CD14-positive monocyte (primary cell): Measurements from ENCODE around the gene DRC3. TPM values are rescaled to one million over a fixed set of nuclear protein-coding genes. Genes with fewer than 3 reads are reported as not detected.

ENCODE experiments used
- DNase-seq, 3 donors: peaks; one replicate each; pipeline ENCODE4 v3.0.0-alpha.2; 2011 to 2022
- H2AFZ ChIP-seq: 2 replicates; pipeline ENCODE4 v1.6.0; 2012; ENCODE audit warnings: mild to moderate bottlenecking, low read depth, low read length, inconsistent platforms; ENCODE audit not compliant: insufficient read depth, poor library complexity, severe bottlenecking
- H3K27ac ChIP-seq, 2 donors: 1 replicate in 1 of 2; 2 replicates in 1 of 2; pipeline ENCODE4 v1.5.1; 2012 to 2013; ENCODE audit warnings: low read length in 2 of 2, control low read depth in 1 of 2, inconsistent platforms in 1 of 2, low read depth in 1 of 2, mild to moderate bottlenecking in 1 of 2
- H3K27me3 ChIP-seq, 2 donors: one replicate each; pipeline versions ENCODE4 v1.6.0 to v1.6.1; 2011 to 2013; ENCODE audit warnings: low read length in 2 of 2; ENCODE audit not compliant: control insufficient read depth in 2 of 2, insufficient read depth in 2 of 2
- H3K36me3 ChIP-seq, 2 donors: replicated peaks in 1 of 2; 1 replicate in 1 of 2; 2 replicates in 1 of 2; pipeline versions ENCODE4 v1.5.1 to v1.6.1; 2012 to 2013; ENCODE audit warnings: low read length in 2 of 2, control low read depth in 1 of 2, inconsistent platforms in 1 of 2, mild to moderate bottlenecking in 1 of 2; ENCODE audit not compliant: insufficient read depth in 2 of 2, control insufficient read depth in 1 of 2
- H3K4me1 ChIP-seq, 2 donors: 1 replicate in 1 of 2; 2 replicates in 1 of 2; pipeline versions ENCODE4 v1.5.1 to v1.6.1; 2012 to 2013; ENCODE audit warnings: low read length in 2 of 2, control low read depth in 1 of 2, inconsistent platforms in 1 of 2, mild to moderate bottlenecking in 1 of 2, moderate library complexity in 1 of 2; ENCODE audit not compliant: insufficient read depth in 2 of 2, control insufficient read depth in 1 of 2
- H3K4me2 ChIP-seq: replicated peaks from 2 replicates; pipeline ENCODE3; 2012; ENCODE audit warnings: low read length, moderate library complexity, mild to moderate bottlenecking; ENCODE audit not compliant: poor library complexity, severe bottlenecking; ENCODE audit errors: extremely low read depth
- H3K4me3 ChIP-seq, 3 experiments: fragments of 200-600 bp in 1 of 3; sonication (generic) in 1 of 3; replicated peaks in 1 of 3; 1 replicate in 2 of 3; 2 replicates in 1 of 3; pipeline ENCODE4 v1.5.1; 2011 to 2013; ENCODE audit warnings: low read length in 3 of 3, mild to moderate bottlenecking in 3 of 3, control low read depth in 2 of 3, low read depth in 2 of 3, inconsistent platforms in 1 of 3, moderate library complexity in 1 of 3
- H3K79me2 ChIP-seq: 2 replicates; pipeline ENCODE4 v1.6.0; 2012; ENCODE audit warnings: mild to moderate bottlenecking, control low read depth, inconsistent platforms, low read length, moderate library complexity; ENCODE audit not compliant: insufficient read depth
- H3K9ac ChIP-seq: 2 replicates; pipeline ENCODE4 v1.6.0; 2017; ENCODE audit warnings: low read length, mild to moderate bottlenecking; ENCODE audit not compliant: insufficient read depth, poor library complexity, severe bottlenecking
- H3K9me3 ChIP-seq, 2 donors: replicated peaks in 1 of 2; 1 replicate in 1 of 2; 2 replicates in 1 of 2; pipeline versions ENCODE4 v1.5.1 to v1.6.1; 2012 to 2013; ENCODE audit warnings: low read length in 2 of 2, control low read depth in 1 of 2; ENCODE audit not compliant: control insufficient read depth in 1 of 2, insufficient read depth in 1 of 2
- H4K20me1 ChIP-seq: 2 replicates; pipeline ENCODE4 v1.6.0; 2012; ENCODE audit warnings: mild to moderate bottlenecking, low read length, control low read depth, moderate library complexity; ENCODE audit not compliant: insufficient read depth
- H3K27ac Mint-ChIP-seq, 7 donors: one replicate each; pipeline ENCODE4 v1.8.0; 2020; ENCODE audit warnings: mild to moderate bottlenecking in 7 of 7, mixed read lengths in 7 of 7, moderate library complexity in 6 of 7, inconsistent platforms in 2 of 7
- H3K27me3 Mint-ChIP-seq, 3 donors: one replicate each; pipeline ENCODE4 v1.8.0; 2021 to 2022; ENCODE audit warnings: low read depth in 3 of 3, mild to moderate bottlenecking in 3 of 3, mixed read lengths in 3 of 3, moderate library complexity in 3 of 3, inconsistent platforms in 1 of 3
- H3K36me3 Mint-ChIP-seq, 2 donors: one replicate each; pipeline ENCODE4 v1.8.0; 2020; ENCODE audit warnings: mixed read lengths in 2 of 2, inconsistent platforms in 1 of 2, mild to moderate bottlenecking in 1 of 2
- H3K4me1 Mint-ChIP-seq: one replicate; pipeline ENCODE4 v1.8.0; 2020; ENCODE audit warnings: mild to moderate bottlenecking, mixed read lengths
- H3K4me3 Mint-ChIP-seq, 2 donors: one replicate each; pipeline ENCODE4 v1.8.0; 2020; ENCODE audit warnings: mild to moderate bottlenecking in 2 of 2, mixed read lengths in 2 of 2, moderate library complexity in 1 of 2
- H3K9me3 Mint-ChIP-seq, 7 donors: one replicate each; pipeline ENCODE4 v1.8.0; 2020 to 2022; ENCODE audit warnings: mixed read lengths in 7 of 7, mild to moderate bottlenecking in 6 of 7, moderate library complexity in 6 of 7, inconsistent platforms in 2 of 7
- WGBS: methylation state at CpG from one replicate; pipeline ENCODE4 v1.1.5; 2013; ENCODE audit warnings: missing lambda C conversion rate; ENCODE audit not compliant: insufficient coverage; 5-methylcytosine and 5-hydroxymethylcytosine counted together
- intact Hi-C, 2 donors: fragments of 100-400 bp; cut with micrococcal nuclease; formaldehyde crosslinking; loops; one replicate each; pipeline versions ENCODE4 v1.15.0 to v1.15.1; 2023
- polyA plus RNA-seq, 3 donors: library from polyadenylated mRNA; depleted of rRNA in 1 of 3; unstranded in 2 of 3; stranded (reverse) in 1 of 3; fragments of 300-500 nt in 2 of 3; fragments of >200 nt in 1 of 3; fragmentation: Illumina TruSeq in 2 of 3; gene quantifications; 1 replicate in 2 of 3; 2 replicates in 1 of 3; pipeline ENCODE4 v1.2.3, GENCODE V29; 2012 to 2021
- TF ChIP-seq, protein P1 (sequence below): fragments of 200-600 bp; IDR thresholded peaks from one replicate; pipeline ENCODE4 v1.8.0; 2022; ENCODE audit warnings: antibody characterized with exemption, mild to moderate bottlenecking

DRC3 gene
- polyA plus RNA-seq, 3 donors = 0.23 to 0.58 (median 0.39) TPM

DNA sequence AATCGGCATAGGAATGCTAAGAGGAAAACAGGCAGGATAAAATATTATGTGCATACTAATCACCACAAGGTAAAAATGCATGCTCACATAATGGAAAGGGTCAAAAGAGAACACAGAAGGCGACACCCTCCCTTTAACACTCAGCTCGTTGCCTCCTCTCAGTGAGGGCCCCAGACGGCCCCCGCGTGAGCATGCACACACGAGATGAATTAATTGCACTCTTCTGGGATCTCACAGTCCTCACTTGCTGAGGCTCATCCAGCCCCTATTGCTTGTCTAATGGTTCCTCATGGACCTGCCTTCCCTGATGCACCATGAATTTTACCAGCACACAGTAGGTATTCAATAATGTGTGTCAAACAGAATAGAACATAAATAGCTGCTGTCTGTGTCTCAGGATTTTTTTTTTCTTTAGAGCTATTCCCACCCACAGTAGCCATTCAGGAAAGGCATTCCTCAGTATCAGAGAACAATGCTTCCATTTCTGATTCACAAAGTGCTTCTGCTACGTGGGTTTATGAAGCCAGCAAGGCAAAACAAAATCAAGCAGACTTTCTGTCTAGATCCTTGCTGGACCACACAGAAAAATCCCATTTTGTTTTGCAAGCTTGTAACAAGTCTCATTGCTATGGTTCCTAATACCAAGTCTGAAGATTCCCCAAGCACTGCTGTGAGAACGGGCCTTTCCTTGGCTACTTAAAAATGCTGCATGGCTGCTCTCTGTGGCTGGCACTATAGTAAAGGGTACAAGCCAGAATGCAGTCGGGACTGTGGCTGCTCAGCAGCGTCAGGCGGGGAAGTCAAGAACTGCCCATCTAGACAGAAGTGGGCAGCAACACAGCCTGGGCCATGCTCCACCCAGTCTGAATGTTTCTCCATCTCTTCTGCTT is 44.0 kb upstream of the DRC3 start:
- no peak overlapping the region for H3K4me2 ChIP-seq
- H3K9me3 ChIP-seq = peaks cover 0 to 10% of the 10 kb centered on the region in 2 donors
- peaks cover 0 to 2% (median 0%) of the 10 kb centered on the region in 3 donors for H3K27me3 Mint-ChIP-seq
- WGBS = 90% methylated on average over 11 of the region's 12 CpGs
- H3K27ac Mint-ChIP-seq = no peak overlapping the region
- peaks cover 0 to 12% of the 10 kb centered on the region in 2 donors for H3K36me3 ChIP-seq
- peaks cover 12% of the 10 kb centered on the region for H3K4me1 Mint-ChIP-seq
- H4K20me1 ChIP-seq = peaks cover 21% of the 10 kb centered on the region
- peaks cover 3 to 10% of the 10 kb centered on the region in 2 donors for H3K4me1 ChIP-seq
- H2AFZ ChIP-seq = no peak overlapping the region
- no peak overlapping the region for H3K9ac ChIP-seq
- no peak for DNase-seq
- H3K9me3 Mint-ChIP-seq = peaks cover 0 to 11% (median 7%) of the 10 kb centered on the region in 7 donors
- TF ChIP-seq, protein P1, sequence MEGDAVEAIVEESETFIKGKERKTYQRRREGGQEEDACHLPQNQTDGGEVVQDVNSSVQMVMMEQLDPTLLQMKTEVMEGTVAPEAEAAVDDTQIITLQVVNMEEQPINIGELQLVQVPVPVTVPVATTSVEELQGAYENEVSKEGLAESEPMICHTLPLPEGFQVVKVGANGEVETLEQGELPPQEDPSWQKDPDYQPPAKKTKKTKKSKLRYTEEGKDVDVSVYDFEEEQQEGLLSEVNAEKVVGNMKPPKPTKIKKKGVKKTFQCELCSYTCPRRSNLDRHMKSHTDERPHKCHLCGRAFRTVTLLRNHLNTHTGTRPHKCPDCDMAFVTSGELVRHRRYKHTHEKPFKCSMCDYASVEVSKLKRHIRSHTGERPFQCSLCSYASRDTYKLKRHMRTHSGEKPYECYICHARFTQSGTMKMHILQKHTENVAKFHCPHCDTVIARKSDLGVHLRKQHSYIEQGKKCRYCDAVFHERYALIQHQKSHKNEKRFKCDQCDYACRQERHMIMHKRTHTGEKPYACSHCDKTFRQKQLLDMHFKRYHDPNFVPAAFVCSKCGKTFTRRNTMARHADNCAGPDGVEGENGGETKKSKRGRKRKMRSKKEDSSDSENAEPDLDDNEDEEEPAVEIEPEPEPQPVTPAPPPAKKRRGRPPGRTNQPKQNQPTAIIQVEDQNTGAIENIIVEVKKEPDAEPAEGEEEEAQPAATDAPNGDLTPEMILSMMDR = no peak
- H3K27ac ChIP-seq = no peak overlapping the region
- peaks cover 7 to 15% of the 10 kb centered on the region in 2 donors for H3K36me3 Mint-ChIP-seq
- peaks cover 54% of the 10 kb centered on the region for H3K79me2 ChIP-seq
- H3K4me3 Mint-ChIP-seq = no peak overlapping the region
- intact Hi-C loops = no loop called here
- H3K27me3 ChIP-seq = no peaks in the 10 kb centered on the region
- no peak overlapping the region for H3K4me3 ChIP-seq

DNA sequence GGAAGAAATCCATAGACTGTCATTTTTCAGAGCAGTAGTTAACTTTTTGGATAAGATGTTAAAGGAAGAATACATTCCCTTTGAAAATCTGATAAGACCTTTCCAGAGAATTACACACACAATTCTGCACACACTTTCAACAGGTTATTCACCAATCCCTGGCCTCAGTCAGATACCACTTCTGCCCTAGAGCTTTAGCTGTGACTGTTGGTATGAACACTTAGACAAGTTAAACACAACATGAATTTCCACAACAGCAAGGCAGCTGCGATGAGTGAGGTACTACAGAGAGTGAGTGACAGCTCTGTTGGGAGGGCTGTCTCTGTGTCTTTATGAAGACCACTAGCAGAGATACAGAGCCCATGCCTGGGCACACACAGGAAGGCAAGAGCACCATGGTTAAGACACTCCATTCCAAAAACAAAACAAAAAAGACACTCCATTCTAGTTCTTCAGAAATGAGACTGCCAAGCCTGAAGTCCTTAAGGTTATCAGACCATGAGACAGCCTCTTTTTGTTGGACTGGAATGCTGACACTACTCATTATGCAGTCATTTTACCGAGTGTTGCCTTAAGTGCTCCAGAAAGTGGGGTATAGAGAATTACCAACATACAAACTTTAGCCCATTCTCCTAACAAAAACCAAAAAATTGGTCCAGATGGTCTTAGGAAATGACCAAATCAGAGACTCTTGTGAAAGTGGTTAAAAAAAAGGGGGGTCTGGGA is 42.8 kb upstream of the DRC3 start:
- peak overlapping the region in 2 of 7 donors; percentile 41 to 43 for H3K27ac Mint-ChIP-seq

More for the DNA sequence above, 42.8 kb upstream of the DRC3 start:
- no peak overlapping the region for H2AFZ ChIP-seq
- Mint-ChIP-seq H3K36me3 (peaks cover 7 to 15% of the 10 kb centered on the region in 2 donors), H3K4me1 (peaks cover 21% of the 10 kb centered on the region), H3K27me3 (peaks cover 0 to 2% (median 0%) of the 10 kb centered on the region in 3 donors), H3K9me3 (peaks cover 0 to 10% (median 6%) of the 10 kb centered on the region in 7 donors), H3K4me3 (no peak overlapping the region)
- H3K4me1 ChIP-seq = peaks cover 10 to 19% of the 10 kb centered on the region in 2 donors
- no peak overlapping the region for H3K4me3 ChIP-seq
- peaks cover 0 to 12% of the 10 kb centered on the region in 2 donors for H3K36me3 ChIP-seq
- no peak overlapping the region for H3K4me2 ChIP-seq
- peaks cover 25% of the 10 kb centered on the region for H4K20me1 ChIP-seq
- H3K9ac ChIP-seq = no peak overlapping the region
- intact Hi-C loops = loop anchor here in 1 of 2 donors (5.0 kb wide), 1 partner anchor 42 kb away; the partner anchor contains the start of genes DRC3 and TOM1L2
- H3K9me3 ChIP-seq = peaks cover 0 to 8% of the 10 kb centered on the region in 2 donors
- TF ChIP-seq, protein P1 = no peak
- WGBS = no CpG with 5 or more reads among the region's 2 CpGs
- no peak for DNase-seq
- H3K79me2 ChIP-seq = peaks cover 56% of the 10 kb centered on the region
- no peaks in the 10 kb centered on the region for H3K27me3 ChIP-seq
- H3K27ac ChIP-seq = no peak overlapping the region
